ENCODE data around the gene FXN.
"Not testable (repeated sequence)": the region's sequence is repeated elsewhere in the genome, so short reads cannot be mapped to it uniquely, and the experiment has no call there.

Gene FXN

GRCh38 chr9:69035438-69036308 lies at the start of gene FXN:
TSS of gene FXN (plus strand) at chr9:69035752. CDS start at chr9:69035783, 31 bp downstream.
- peak; percentile 79 for DNase-seq (ENCODE audit: low read depth)

- not testable (repeated sequence) for DNase-seq (ENCODE audit: low read depth)
Measured at GRCh38 chr9:68986949-68987348, 48.6 kb upstream of the FXN start.

- no peak for DNase-seq (ENCODE audit: low read depth)
Measured at GRCh38 chr9:68991457-68991856, 44.1 kb upstream of the FXN start.

- no peak for DNase-seq (ENCODE audit: low read depth)
Measured at GRCh38 chr9:68995776-68996175, 39.8 kb upstream of the FXN start.

GRCh38 chr9:68996462-68996861 lies 39.1 kb upstream of the FXN start:
- DNase-seq (ENCODE audit: low read depth) = no peak

- no peak for DNase-seq (ENCODE audit: low read depth)
Measured at GRCh38 chr9:68997666-68998065, 37.9 kb upstream of the FXN start.

DNA sequence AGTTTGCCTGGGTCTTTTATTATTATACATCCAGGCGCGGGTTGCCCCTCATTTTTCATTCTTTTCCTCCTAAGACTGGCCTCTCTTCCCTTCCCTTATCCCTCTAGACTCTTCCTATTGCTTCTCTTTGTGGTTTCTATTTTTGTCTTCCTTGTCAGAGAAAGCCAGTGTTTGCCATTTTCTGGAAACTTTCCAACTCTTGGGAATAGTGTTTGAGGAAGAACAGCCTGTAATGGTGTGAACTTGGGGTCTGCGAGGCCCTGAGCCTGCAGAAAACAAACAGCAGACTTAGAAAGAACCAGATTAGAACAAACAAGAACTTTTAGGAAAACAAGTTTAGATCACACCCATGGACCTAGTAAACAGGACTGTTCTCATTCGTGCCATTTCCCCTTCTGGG lies 37.2 kb upstream of the FXN start:
- no peak for DNase-seq (ENCODE audit: low read depth)

DNA sequence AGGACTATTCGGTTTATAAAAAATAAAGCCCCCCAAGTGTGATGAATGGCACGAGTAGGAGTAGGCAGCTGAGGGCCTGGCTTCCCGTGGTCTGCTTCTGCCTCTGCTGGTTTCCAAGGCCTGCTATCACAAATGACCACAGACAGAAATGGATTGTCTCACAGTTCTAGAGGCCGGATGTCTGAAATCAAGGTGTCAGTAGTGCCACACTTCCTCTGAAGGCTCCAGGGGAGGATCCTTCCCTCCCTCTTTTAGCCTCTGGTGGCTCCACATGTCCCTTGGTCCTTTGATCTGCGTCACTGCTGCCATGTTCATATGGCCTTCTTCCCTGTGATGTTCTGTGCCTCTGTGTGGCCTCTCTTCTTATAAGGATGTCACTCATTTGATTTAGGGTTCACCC lies 36.7 kb upstream of the FXN start:
- DNase-seq (ENCODE audit: low read depth) = no peak

GRCh38 chr9:68999393-69000105 lies 36.0 kb upstream of the FXN start:
- DNase-seq (ENCODE audit: low read depth) = peak; percentile 28

DNA sequence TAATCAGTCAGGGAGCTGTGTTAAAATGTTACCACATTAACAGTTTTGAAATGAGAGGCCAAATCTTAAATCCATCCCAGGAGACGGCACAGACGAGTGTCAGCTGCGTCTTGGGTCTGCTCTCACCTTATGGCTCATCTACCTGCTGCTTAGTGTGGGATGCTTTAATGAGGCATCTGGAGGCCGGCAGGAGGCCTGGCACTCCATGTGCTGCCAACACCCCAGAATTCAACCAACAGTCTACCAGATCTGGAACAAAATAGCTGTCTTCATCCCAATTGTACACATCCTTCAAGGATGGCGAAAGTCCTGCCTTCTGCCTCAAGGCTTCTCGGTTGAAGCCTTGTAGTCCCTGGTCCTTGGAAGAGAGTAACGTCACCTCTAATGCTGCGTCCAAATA lies 33.6 kb upstream of the FXN start:
- DNase-seq (ENCODE audit: low read depth) = no peak

GRCh38 chr9:69003051-69003450 lies 32.5 kb upstream of the FXN start:
- no peak for DNase-seq (ENCODE audit: low read depth)

DNA sequence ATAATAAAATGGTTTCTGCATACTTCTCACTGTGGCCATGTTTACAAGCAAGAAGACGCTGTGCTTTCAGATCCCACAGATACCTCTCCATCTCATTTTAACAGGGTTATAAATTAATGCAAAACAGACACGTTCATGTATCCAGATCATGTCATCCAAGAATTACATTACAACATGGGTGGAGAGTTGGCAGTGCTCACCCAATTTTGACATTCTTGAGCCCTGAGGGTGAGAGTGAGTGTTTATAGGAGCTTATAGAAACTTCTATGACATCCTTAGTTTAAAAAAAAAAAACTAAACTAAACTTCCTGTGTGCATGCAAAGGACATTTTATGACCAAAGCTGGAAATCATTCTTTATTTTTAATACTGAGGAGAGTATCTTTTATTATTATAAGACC lies 30.7 kb upstream of the FXN start:
- DNase-seq (ENCODE audit: low read depth) = no peak

GRCh38 chr9:69009708-69010107 lies 25.8 kb upstream of the FXN start:
- DNase-seq (ENCODE audit: low read depth) = no peak

- DNase-seq (ENCODE audit: low read depth) = no peak
Measured at GRCh38 chr9:69012696-69013381, 22.7 kb upstream of the FXN start.

- no peak for DNase-seq (ENCODE audit: low read depth)
Measured at GRCh38 chr9:69013382-69013727, 22.2 kb upstream of the FXN start.

GRCh38 chr9:69014013-69014412 lies 21.5 kb upstream of the FXN start, which contains the start of gene PRKACG:
TSS of gene PRKACG (minus strand) at chr9:69014113. CDS start at chr9:69014092, 21 bp downstream.
- no peak for DNase-seq (ENCODE audit: low read depth)

GRCh38 chr9:69016191-69017096 lies 19.1 kb upstream of the FXN start:
- DNase-seq (ENCODE audit: low read depth) = no peak

DNA sequence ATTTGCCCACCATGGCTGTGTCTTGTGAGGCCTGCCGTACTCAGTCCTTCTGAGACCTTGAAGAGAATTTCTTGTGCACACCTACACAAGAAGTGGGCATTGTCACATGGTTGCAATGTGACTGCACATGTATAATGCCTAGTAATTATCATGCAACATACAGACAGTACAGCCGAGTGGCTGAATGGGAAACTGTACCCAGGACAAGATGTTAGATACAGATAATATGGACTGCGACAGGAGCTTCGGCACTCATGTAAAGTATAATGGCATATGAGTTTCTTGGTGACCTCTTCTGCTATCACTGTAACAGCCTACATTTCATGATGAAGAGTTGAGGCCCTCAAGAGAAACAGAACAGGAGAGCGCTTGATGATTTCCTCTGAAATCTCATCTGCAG lies 16.8 kb upstream of the FXN start:
- DNase-seq (ENCODE audit: low read depth) = no peak

DNA sequence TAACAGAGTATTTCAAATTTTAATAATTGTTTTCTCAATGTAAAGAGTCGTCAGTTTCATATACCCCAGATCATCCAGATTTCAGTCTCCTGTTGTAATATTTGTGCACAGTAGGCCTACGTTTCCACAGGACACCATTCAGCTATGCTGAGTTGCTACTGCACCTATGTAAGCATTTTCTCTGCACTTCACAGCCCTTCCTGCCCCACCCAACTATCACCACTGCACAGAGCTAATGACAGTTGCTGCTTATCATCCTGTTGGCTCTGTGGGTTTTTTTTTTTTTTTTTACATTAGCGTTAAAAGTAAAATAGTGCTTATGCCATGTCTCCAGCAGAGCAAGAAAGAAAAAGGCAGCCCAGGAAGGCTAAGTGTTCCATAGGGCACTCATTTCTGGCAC lies 15.7 kb upstream of the FXN start:
- no peak for DNase-seq (ENCODE audit: low read depth)

- DNase-seq (ENCODE audit: low read depth) = no peak
Measured at GRCh38 chr9:69020301-69021145, 15.0 kb upstream of the FXN start.

DNA sequence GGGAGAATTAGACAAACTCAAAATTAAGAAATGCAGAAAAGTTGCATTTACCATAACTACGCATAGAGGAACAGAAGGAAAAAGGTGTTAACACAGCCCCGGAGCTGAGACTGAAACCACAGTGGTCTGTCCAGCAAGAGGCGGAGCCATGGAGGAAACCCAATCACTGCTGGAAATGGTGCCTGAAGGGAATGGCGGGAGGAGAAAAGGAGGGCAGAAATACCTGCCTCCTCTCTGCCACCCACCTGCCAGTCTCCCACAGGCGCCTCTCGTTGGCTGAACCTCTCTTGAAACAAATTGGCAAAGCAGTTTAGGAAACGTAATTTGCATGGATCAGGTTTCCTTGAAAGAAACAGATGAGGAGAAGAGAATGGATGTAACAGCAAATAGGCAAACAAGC lies 11.9 kb upstream of the FXN start:
- DNase-seq (ENCODE audit: low read depth) = no peak
